ENCODE data around the gene ARHGAP26.

The ARHGAP26 gene

DNA sequence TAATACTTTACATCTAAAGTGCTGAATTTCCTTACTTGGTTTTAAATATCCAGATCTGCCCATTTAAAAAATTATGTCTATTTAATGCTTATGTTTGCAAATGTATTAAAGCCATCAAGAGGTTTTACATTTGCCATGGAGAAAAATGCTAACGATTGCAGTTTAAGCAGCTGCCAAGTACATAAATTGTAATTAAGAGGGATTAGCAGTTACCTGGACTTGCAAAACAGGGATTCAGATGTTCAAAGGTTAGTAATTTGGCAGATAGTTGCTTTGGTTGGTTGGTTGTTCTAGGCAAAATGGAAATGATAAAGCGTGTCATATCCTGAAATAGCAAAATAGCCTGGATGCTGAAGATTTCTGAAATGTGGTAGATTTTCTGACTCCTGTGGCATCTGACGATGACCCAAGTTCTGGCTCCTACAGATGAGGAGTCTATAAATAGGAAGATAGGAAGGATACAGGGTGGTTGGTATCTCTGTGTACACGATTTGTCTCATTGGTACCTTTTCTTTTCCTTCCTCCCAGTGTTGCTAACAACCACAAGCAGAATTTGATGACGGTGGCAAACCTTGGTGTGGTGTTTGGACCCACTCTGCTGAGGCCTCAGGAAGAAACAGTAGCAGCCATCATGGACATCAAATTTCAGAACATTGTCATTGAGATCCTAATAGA, 350.4 kb downstream of the ARHGAP26 start:
- no peak for DNase-seq (ENCODE audit: low spot score)

DNA sequence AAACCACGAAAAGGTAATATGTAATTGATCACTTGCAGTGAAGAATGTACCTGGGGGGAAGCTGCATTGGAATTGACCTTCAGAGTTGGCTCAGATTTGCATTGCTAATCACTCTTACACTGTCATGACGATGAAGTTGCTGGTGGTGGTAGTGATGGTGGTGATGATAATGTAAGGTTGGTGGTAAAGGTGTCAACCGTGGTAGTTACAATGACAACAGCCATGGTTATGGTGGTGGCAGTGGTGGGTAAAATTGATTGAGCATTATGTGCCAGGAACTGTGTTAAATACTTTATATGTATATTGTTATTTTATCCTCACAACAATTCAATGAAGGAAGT, 350.9 kb downstream of the ARHGAP26 start:
- no peak for DNase-seq (ENCODE audit: low spot score)

DNA sequence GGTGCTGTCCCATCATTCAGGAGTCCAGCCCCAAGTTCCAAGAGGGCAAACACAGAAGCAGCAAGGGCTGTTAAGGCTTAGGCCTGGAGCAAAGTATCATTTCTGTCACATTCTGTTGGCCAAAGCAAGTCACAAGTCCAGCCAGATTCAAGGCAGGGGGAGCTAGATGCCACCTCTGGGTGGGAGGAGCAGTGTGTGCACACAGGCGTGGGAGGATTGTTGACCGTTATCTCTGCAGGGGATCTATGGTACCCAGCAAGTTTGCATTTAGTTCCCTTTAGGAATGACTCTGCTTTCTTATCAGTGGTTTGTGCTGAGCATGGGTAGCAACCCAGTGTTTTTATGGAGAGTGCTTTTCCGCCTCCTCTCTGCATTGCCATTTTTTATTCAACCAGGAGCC, 354.4 kb downstream of the ARHGAP26 start:
- DNase-seq (ENCODE audit: low spot score) = no peak

DNA sequence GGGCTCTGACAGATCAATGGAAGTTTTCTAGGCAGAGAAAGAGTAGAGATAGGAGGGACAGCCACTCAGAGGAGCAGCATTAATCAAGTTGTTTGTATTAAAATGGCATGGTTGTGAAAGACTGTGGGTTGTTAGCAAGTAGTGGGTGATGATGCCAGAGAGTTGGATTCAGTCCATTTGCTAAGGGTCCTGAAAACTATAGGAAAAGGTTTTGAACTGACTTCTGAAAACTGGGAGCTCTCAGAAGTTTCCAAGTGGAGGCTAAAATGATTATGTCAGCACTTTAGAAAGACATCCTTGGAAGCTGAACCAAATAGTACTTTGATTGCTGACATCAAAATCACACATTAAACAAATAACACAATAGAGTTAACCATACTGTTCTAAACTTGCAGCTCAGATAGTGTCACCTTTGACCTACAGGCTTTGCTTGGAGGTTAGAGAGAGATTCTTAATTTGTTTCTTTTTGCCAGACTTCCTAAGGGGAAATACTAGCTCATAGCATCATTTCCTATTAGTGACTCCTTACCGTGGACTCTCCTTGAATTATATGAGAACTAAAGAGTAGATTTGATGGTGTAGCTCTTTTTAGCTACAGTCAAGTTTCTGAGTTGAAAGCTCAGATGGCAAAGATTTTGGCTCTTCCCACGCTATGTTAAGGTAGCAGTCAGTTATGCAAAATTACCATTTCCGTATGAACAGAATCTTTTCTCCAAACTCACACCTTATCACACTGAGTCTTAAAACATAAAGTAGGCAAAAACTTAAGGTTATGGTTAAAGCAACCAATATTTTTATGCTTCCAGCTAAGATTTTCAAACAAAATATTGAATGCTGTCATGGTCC, 356.2 kb downstream of the ARHGAP26 start:
- DNase-seq (ENCODE audit: low spot score) = no peak

DNA sequence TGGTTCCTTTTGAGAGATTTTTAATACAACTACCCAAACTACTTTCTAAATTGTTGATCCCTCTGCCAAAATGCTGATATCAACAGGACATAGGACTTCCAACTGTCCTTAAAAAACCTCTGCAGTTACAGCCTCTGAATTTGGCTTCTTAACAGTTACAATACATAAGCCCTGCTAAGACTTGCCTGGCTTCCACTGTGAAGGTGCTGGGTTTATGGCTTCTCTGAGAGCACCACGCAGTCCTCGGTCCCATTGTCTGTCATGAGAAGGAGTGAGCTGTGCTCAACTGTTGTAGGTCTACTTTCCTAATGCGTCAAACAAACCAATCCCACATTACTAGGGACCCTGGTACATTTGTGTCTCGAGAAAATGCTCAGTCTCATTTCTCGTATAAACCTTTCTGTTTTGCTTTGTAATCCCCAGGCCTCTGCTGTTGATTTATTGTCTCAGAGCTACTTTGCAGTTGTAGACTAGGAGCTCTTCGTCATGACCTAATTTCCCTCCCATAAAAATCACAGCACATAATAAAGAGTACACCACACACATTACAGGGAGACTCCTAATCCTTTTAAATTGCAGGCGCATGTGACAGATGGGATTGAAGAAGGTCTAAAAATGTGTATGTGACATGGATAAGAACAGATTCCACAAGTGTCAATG, 358.4 kb downstream of the ARHGAP26 start:
- DNase-seq (ENCODE audit: low spot score) = no peak

DNA sequence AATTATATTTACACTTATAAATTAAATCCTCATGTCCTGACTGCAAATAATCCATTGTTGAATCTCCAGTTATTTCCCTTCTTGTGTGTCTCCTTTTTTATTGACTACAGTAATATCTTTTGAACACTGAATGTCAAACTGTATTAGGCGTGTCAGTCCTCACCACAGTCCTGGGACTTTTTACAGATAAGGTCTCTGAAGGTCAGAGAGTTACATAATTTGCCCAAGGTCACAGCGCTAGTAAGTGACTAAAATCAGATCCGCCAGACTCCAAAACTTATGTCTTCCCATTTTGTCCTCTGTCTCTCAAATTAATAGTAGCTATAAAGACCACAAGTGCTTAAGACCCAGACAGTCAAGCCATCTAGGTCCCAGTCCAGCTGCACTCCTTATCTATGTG, 359.0 kb downstream of the ARHGAP26 start:
- no peak for DNase-seq (ENCODE audit: low spot score)

DNA sequence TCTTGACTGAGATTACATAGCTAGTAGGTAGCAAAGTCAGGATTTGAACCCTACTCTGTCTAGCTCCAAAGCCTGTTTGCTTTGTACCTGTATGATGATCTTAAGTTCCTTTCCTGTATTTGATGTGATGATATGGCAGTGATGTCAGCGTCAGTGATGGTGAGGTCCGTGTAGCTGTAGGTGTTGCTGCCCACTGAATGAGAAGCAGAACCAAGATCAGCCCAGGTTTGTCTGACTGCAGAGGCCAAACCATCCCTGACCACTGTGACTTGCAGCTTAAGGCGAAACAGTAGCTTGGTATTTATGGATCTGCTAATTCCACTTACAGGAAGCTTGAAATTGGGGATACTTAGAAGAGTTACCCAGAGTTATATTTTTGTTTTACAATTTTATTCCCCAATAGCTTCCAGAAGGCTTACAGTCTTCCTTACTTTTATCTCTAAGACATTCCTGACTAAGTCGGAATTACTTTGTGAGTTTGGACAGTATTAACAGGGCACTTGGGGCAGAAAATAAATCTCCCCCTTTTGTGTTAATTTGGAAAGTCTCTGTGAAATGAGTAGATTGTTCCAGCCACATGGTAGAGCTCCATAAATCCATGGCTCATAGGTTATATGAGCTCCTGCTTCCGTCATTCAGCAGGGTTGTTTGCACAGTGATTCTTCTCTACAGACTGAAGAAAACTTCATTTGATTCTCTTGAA, 359.9 kb downstream of the ARHGAP26 start:
- DNase-seq (ENCODE audit: low spot score) = no peak

DNA sequence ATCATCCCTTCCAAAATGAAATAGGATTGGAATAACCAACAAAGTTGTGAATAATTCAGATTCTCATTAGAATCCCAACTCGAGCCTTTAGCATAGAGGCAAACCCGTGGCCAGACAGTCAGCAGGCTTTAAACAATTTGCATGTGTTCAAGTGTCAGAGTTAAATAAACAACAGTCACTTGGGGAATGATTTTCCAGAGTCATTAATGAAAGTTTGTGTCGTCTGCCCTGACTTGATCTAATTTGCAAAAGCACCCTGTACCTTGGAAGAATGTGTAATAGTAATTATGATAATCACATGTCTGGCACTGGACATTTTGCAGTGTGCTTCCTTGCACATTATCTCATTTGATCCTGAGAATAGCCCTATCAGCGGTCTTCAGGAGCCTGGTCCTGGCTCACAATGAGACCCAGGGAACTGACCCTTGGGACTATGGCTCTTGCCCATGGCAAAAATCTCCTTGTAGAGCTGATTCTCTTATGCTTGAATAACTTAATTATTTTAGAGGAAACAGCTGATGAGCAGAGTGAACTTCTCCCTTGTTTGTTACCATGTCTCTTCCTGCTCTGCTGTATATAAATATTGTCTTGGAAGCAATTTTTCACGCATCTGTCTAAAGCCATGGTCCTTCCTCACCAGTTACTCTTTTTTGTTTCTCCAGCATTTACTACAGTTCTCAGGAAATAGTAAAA, 360.6 kb downstream of the ARHGAP26 start:
- no peak for DNase-seq (ENCODE audit: low spot score)

DNA sequence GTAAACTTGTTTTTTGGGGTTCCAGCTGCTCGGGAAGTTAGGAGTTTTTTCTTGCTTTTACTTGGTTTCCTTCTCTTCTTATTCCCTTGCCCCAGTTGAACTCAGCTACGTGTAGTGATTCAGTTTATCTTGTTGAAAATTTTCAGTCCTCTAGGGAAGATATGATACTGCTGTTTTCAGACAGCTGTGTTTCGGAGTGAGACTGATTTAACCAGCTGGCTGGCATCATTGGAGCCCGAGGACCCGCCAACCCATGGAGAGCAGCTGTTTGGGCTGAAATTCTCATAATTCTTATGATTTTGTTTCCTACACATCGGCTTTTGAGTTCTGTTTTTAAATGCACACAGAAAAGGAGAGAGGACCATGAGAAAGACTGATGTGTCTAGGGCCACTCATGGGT, 361.8 kb downstream of the ARHGAP26 start:
- DNase-seq (ENCODE audit: low spot score) = no peak

DNA sequence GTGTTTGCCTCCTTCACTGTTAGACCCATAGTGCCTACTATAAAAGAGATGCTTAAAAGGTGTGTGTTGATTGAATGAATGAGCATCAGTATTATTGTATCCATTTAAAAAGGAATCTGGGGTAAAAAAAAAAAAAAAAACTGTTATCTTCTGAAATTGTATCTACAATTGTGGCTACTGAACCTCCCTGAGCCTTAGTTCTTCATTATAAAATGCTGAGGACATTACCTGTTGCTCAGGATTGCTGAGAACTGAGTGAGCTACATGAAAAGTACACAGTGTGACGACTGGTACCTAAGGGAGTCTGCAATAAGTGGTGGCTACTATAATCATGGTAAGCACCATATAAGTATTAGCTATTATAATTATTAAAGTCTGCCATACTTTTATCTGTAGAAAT, 362.6 kb downstream of the ARHGAP26 start:
- DNase-seq (ENCODE audit: low spot score) = no peak

DNA sequence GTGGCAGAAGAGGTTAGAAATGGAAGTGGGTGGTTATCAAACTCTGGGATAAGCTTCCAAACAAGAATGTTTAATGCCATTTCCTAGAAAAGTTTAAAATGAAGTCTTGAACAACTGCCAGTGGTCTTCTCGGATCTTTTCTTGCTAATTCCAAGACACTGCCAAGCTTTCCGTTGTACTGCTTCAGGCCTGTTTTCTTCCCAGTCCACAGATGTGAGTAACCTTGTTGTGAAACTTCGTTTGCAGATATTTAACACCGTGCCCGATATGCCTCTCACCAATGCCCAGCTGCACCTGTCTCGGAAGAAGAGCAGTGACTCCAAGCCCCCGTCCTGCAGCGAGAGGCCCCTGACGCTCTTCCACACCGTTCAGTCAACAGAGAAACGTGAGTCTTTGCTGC, 363.5 kb downstream of the ARHGAP26 start:
- no peak for DNase-seq (ENCODE audit: low spot score)

DNA sequence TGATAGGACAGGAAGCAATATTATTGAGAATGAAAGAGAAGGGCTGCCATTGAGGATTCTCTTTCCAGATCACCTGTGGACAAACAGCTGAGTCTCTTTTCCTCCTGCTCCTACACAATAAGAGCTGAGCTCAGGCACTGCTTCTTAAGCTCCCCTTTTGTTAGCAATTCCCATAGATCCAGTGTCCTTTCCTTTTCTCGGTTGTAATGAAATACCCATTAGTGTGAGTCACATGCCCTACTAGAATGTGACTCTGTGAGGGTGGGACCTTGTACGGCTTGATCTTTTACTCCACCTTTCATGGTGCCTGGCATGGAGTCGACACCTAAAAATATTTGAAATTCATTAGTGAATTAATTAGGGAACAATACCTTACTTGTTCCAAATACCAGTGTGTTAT, 364.1 kb downstream of the ARHGAP26 start:
- no peak for DNase-seq (ENCODE audit: low spot score)

DNA sequence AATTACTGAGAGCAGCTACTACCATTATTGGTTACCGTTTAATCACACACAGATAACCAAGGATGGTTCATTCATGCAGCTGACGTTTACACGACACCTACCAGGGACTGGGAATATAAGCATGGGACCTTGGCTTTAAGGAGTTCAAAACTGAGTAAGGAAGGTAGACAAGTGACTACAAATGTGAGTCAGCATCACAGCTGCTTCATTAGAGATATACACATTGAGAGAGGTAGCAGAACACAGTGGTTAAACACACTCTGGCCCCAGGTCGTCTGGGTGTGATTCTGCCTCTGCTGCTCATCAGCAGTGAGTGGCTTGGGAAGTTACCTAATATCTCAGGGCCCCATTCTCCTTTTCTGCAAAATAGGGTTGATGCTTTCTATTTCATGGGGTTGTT, 364.7 kb downstream of the ARHGAP26 start:
- DNase-seq (ENCODE audit: low spot score) = no peak

DNA sequence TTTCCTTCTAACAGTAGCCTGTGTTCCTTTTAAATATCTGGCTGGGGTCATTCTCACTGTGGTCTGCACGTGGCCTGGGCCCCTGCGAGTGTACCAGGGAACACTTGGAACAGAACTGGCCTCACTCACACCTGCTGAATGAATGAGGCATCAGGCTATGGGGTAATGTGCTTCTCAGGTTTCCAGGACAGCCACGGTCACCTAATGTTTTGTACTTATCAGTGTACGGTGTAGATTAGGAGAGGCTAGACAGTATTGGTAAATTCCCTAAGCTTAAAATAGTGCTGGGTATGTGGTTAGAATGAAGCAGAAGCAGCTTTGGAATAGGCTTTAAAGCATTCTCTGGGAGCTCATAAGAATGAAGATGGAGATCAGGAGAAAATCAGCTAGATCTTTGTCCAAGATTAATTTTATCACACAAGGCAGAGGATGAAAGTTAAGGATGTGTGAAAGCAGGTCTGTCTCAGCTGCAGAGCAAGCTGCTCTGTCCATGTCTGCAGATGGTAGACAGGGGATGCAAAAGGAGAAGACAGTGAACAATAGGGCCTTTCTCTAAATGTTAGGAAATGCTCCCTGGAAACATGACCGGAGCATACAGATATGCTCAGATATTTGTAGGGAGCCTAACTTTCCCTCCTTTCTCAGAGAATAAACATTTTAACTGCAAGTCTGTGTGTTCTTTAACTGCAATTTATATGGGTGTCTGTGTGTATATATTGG, 365.8 kb downstream of the ARHGAP26 start:
- peak; percentile 45 for DNase-seq (ENCODE audit: low spot score)

DNA sequence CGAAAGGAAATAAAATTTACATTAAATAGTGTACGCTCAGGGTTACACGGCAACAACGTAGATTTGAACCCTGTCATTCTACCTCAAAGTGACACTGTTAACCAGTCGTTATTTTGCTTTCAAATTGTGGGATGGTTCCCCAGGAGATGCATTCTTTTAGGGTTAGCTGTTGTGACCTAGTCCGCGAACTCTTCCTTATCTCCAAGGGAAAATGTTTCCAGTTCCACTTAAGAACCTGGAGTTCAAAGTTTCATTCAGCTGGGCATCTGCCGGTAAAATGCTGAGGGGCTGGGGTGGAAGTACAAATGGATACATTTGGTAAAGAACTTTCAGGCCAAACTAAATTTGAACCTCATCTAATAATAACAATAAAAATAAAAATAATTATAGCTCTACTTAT, 368.7 kb downstream of the ARHGAP26 start:
- DNase-seq (ENCODE audit: low spot score) = no peak

DNA sequence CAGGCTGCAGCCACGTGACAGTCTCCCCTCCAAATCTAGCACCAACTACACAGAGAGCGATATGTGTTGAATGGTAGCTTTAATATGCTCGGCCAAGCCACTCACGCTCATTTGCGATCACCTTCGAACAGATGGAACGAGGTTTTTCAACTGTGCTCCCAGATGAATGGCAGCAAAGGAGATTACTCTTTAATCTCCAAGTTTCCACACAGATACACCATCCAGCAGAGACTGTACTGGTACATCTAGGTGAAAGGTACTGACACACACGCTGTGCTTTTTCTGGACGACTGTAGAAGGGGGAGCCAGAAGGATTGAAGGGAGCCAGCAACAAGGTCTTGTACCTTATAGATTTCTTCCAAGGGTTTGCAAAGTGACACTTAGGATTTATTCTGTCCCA, 369.4 kb downstream of the ARHGAP26 start:
- DNase-seq (ENCODE audit: low spot score) = no peak

DNA sequence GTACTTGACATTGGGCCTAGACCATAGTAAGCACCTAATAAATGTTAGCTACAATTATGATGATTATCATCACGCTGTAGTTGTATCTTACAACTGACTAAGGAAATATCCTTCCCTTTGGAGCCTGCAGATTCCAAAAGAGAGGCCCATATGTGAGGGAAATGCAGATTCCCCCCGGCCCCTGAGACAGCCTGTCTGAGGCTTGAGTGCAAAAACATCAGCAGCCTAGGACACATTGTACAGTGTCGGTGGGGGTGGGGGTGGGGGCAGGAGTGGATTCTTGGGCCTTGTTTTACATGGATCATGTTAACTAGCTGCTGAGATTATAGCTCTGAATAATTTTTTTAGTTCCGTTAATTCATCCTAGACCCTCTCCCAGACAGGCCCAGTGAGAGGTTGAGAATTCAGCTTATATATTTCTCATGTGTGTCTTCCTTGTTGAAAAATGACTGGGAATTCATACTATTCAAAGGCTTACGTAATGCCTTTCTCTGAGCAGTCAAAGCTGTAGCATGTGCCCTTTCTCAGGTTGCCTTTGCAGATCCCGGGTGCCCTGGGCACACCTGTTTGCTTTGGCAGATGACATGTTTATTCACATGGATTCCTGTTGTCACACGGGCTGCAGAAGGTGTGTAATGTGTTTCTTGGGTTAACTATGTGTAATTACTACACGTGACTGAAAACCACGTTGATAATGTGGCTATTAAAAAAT, 370.5 kb downstream of the ARHGAP26 start:
- DNase-seq (ENCODE audit: low spot score) = no peak

DNA sequence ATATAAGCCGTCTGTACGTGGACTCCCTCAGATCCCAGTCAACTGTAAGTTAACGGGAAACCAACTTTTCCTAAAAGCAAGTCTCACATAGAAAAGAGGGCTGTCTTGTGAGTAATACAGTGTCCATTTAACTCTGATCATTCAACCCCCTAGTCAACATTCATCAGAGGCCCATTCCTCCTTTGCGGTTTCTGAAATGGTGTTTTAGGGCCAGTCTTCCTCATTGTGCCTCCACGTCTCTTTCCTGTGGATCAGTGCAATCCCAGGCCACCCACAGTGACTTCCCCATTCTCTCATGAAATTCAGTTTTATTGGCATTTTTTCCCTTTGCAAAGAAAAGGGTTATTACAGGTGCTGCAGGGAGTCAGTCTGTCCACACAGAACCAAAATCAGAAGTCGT, 371.5 kb downstream of the ARHGAP26 start:
- no peak for DNase-seq (ENCODE audit: low spot score)

DNA sequence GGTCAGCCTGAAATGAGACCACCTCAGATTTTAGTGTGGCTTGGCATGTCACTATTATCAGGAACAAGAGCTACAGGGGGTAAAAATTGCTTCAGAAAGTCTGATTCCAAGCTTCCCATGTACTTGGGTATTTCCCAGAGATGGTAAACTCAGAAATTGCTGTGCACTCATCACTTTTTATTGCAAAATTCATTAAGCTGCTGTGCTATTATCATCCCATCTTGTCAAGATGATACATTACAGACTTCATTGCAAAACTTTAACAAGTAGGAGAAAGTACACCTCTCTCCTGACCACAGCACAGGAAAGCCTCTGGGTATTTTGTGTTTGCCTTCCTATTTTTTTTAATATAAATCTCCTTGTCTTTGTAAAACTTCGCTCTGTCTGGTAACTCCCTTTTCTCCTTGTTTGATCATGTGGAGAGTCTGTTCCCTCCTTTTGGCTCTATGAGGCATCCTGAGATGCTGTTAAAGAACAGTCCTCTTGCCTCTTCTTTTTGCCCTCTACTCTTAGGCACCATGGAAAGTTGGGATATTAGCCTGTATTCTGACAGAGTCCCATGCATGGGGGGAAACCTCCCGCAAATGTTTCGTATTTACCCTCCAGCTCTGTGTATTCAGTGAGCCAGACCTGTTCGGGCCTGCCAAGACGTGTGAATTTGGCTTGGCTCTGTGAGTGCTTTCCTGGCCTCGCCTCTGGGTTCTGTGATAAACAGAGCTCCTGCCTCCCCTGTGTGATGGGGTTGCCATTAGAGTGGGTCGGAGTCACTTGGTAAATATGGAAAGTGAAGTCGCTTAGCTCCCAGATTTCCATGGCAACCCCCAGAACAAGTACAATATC, 372.6 kb downstream of the ARHGAP26 start:
- DNase-seq (ENCODE audit: low spot score) = no peak

DNA sequence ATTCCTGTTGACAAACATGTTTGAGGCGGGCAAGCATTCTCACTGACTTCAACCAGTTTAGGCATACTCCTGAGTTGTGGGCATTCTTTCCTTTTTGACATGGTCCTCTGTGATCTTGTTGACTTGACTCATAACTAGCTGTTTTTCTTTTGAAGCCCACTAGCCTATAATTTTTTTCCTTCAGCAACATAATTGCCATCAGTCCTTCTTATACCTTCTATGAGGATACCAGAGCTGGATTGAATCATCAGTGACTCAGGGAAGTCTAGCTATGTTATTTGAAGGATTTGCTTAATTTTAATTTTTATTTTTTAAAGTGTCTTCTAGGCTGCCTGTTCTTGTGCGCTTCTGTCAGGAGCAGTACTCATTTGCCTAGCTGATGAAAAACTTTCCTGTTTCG, 373.8 kb downstream of the ARHGAP26 start:
- DNase-seq (ENCODE audit: low spot score) = no peak
